IPS-20b (cell line): ENCODE data around the gene ARL1.
"Not testable (repeated sequence)": the region's sequence is repeated elsewhere in the genome, so short reads cannot be mapped to it uniquely, and the experiment has no call there.

Experiments
- H3K27ac ChIP-seq: one replicate; pipeline ENCODE4 v1.5.1; 2013; ENCODE audit warnings: low read length
- H3K27me3 ChIP-seq: 2 replicates; pipeline ENCODE4 v1.6.1; 2013; ENCODE audit warnings: mild to moderate bottlenecking, low read length, inconsistent platforms; ENCODE audit not compliant: insufficient read depth
- H3K36me3 ChIP-seq: 2 replicates; pipeline ENCODE4 v1.6.1; 2013; ENCODE audit warnings: low read depth, mild to moderate bottlenecking, inconsistent platforms, low read length, moderate library complexity; ENCODE audit not compliant: insufficient read depth
- H3K4me1 ChIP-seq: 2 replicates; pipeline ENCODE4 v1.6.1; 2013; ENCODE audit warnings: mild to moderate bottlenecking, control low read depth, inconsistent platforms, low read length, moderate library complexity; ENCODE audit not compliant: insufficient read depth
- H3K4me3 ChIP-seq: 2 replicates; pipeline ENCODE4 v1.5.1; 2013; ENCODE audit warnings: mild to moderate bottlenecking, low read length, inconsistent platforms
- H3K9ac ChIP-seq: 2 replicates; pipeline ENCODE4 v1.6.1; 2013; ENCODE audit warnings: low read depth, mild to moderate bottlenecking, inconsistent platforms, low read length, moderate library complexity
- H3K9me3 ChIP-seq: 2 replicates; pipeline ENCODE4 v1.6.1; 2013; ENCODE audit warnings: mild to moderate bottlenecking, low read depth, low read length, inconsistent platforms; ENCODE audit not compliant: insufficient read depth

ARL1 gene

GRCh38 chr12:101407436-101408345, at the start of gene ARL1:
Gene ARL1 (minus strand): TSS chr12:101407772. CDS start chr12:101407645, 127 bp downstream.
- H3K9me3 ChIP-seq = no peaks in the 10 kb centered on the region
- H3K9ac ChIP-seq = peak within 1 kb of the TSS; percentile 93
- peaks cover 7% of the 10 kb centered on the region; the same call in 1 of the 2 replicates for H3K4me1 ChIP-seq
- peak within 1 kb of the TSS; percentile 82 for H3K4me3 ChIP-seq
- no peaks in the 10 kb centered on the region for H3K27me3 ChIP-seq
- peak within 1 kb of the TSS; percentile 75 for H3K27ac ChIP-seq
- H3K36me3 ChIP-seq = peaks cover 7% of the 10 kb centered on the region; the same call in 1 of the 2 replicates

GRCh38 chr12:101455685-101456084, 48.1 kb upstream of the ARL1 start:
- no peaks in the 10 kb centered on the region for H3K36me3 ChIP-seq
- peaks cover 6% of the 10 kb centered on the region; the same call in 1 of the 2 replicates for H3K9me3 ChIP-seq
- H3K4me1 ChIP-seq = no peaks in the 10 kb centered on the region
- H3K27me3 ChIP-seq = no peaks in the 10 kb centered on the region
- H3K9ac ChIP-seq = no peak overlapping the region
- no peak overlapping the region for H3K4me3 ChIP-seq
- H3K27ac ChIP-seq = no peak overlapping the region

DNA sequence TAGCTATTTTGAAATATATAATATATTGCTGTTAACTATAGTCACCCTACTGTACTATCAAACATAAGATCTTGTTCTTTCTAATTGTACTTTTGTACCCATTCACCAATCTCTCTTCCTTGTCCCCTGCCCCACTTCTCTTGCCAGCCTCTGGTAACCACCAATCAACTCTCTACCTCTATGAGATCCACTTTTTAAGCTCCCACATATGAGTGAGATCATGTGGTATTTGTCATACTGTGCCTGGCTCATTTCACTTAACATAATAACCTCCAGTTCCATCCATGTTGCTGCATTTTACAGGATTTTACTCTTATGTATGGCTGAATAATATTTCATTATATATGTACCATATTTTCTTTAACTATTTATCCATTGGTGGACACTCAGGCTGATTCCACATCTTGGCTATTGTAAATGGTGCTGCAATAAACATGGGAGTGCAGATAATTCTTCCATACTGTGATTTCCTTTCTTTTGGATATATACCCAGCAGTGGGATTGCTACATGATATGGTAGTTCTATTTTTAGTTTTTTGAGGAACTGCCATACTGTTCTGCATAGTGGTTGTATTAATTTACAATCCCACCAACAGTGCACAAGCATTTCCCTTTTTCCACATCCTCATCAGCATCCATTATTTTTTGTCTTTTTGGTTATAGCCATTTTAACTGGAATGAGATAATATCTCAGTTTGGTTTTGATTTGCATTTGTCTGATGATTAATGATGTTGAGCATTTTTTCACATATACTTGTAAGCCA, 34.1 kb upstream of the ARL1 start:
- Histone ChIP-seq H3K27me3 (no peaks in the 10 kb centered on the region), H3K9me3 (no peaks in the 10 kb centered on the region), H3K4me1 (no peaks in the 10 kb centered on the region), H3K27ac (no peak overlapping the region), H3K4me3 (no peak overlapping the region), H3K9ac (no peak overlapping the region), H3K36me3 (no peaks in the 10 kb centered on the region)

- no peaks in the 10 kb centered on the region for H3K9me3 ChIP-seq
- no peak overlapping the region for H3K4me3 ChIP-seq
- no peaks in the 10 kb centered on the region for H3K4me1 ChIP-seq
- H3K27me3 ChIP-seq = no peaks in the 10 kb centered on the region
- H3K27ac ChIP-seq = no peak overlapping the region
- H3K9ac ChIP-seq = no peak overlapping the region
- H3K36me3 ChIP-seq = no peaks in the 10 kb centered on the region
Measured at GRCh38 chr12:101439236-101439635, 31.7 kb upstream of the ARL1 start.

DNA sequence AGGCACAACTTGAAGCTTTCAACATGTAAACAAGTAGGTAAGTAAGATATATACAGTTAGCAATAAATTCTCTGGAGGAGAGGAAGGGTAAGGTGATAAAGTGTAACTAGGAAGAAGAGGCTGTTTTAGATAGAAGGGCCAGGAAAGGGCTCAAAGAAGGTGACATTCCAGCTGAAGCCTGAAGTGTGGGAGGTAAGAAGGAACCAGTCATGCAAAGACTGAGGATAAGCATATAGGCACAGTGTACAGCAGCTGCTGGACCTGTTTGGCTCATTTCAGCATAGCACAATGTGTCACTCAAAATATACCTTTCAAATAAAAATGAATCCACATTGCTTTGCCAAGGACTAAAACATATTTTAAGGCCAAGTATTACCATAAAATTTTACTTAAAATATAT, 28.6 kb upstream of the ARL1 start:
- H3K27me3 ChIP-seq = no peaks in the 10 kb centered on the region
- no peaks in the 10 kb centered on the region for H3K4me1 ChIP-seq
- no peak overlapping the region for H3K9ac ChIP-seq
- H3K36me3 ChIP-seq = no peaks in the 10 kb centered on the region
- no peaks in the 10 kb centered on the region for H3K9me3 ChIP-seq
- H3K27ac ChIP-seq = no peak overlapping the region
- H3K4me3 ChIP-seq = no peak overlapping the region

DNA sequence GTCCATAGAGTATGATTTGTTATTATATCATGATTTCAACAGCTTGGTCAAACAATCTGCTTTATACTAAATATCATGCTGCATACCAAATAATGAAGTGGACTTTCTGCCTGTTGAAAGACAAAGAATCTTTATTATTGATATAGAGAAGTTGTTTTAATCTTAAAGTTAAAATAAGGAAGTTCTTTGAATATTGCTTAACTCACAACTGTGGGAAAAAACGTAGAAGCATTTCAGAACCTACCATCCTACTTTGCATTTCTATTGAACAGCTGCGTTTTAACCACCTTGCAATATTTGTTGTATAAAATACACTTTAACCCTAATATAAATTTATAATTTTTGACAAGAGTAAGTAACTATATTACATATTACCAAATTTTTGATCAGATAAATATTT, 22.9 kb upstream of the ARL1 start:
- H3K9me3 ChIP-seq = no peaks in the 10 kb centered on the region
- H3K4me3 ChIP-seq = no peak overlapping the region
- H3K27me3 ChIP-seq = no peaks in the 10 kb centered on the region
- no peaks in the 10 kb centered on the region for H3K36me3 ChIP-seq
- no peak overlapping the region for H3K27ac ChIP-seq
- no peaks in the 10 kb centered on the region for H3K4me1 ChIP-seq
- no peak overlapping the region for H3K9ac ChIP-seq

- Histone ChIP-seq H3K27me3 (no peaks in the 10 kb centered on the region), H3K4me1 (no peaks in the 10 kb centered on the region), H3K36me3 (no peaks in the 10 kb centered on the region), H3K4me3 (no peak overlapping the region), H3K9ac (no peak overlapping the region), H3K27ac (no peak overlapping the region), H3K9me3 (no peaks in the 10 kb centered on the region)
Measured at GRCh38 chr12:101424620-101425019, 17.0 kb upstream of the ARL1 start.

- H3K27ac ChIP-seq, H3K4me3 ChIP-seq, H3K9ac ChIP-seq, H3K27me3 ChIP-seq, H3K4me1 ChIP-seq, H3K36me3 ChIP-seq, H3K9me3 ChIP-seq: not testable (repeated sequence)
Measured at GRCh38 chr12:101422066-101422465, 14.5 kb upstream of the ARL1 start.

DNA sequence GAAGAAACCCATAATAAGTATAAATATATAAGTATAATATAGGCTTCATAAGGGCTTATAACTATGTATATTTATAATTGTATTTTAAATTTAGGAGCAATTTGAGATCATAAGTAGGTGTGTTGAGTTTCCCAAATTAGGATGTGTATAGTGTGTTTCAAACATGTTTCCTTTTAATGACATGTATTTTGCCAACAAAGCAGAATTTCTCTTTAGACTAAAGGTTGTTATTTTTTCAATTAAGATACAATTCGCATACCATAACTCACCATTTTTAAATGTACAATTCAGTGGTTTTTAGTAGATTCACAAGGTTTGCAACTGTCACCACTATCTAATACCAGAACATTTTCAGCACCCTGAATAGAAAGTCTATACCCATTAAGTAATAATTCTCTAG, 7.7 kb upstream of the ARL1 start:
- H3K27ac ChIP-seq = no peak overlapping the region
- no peaks in the 10 kb centered on the region for H3K4me1 ChIP-seq
- no peak overlapping the region for H3K4me3 ChIP-seq
- H3K27me3 ChIP-seq = no peaks in the 10 kb centered on the region
- no peak overlapping the region for H3K9ac ChIP-seq
- no peaks in the 10 kb centered on the region for H3K36me3 ChIP-seq
- H3K9me3 ChIP-seq = no peaks in the 10 kb centered on the region

DNA sequence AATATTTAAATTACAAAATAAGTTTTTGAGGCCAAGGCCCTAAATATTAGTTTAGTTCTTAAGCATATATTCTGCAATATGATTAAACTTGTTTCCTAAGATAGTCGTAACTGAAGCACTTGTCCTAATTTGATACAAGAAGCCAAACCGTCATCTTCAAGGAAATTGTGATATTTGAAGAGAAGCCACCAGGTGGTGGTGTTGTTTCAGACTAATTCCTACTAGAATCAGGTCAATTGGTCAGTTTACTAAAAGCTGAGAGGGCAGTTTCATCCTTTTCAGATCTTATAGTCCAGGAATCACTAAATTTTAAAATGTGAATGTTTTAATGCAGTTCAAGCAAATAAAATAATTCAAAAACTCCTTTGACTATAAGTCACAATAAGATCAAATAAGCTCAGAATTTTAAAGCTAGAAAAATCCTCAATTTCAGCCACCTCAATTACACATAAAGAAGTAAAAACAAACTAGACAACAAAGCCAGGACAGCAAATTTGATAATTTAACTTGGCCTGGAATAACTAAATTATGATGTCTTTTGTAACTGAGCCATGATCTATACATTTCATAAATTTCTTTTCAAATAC, 7.1 kb upstream of the ARL1 start:
- Histone ChIP-seq H3K9ac (no peak overlapping the region), H3K27ac (no peak overlapping the region), H3K36me3 (no peaks in the 10 kb centered on the region), H3K27me3 (no peaks in the 10 kb centered on the region), H3K9me3 (no peaks in the 10 kb centered on the region), H3K4me3 (no peak overlapping the region), H3K4me1 (no peaks in the 10 kb centered on the region)

DNA sequence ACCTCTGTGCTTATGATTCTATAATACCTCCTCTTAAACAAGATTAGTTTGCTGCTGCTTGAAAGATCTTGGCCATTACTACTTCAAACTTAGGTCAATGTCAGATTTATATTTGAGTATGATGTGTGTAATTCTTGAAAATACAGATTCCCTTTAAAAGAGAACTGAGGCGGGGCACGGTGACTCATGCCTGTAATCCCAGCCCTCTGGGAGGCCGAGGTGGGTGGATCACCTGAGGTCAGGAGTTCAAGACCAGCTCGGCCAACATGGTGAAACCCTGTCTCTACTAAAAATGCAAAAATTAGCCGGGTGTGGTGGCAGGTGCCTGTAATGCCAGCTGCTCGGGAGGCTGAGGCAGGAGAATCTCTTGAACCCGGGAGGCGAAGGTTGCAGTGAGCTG, 2.6 kb upstream of the ARL1 start:
- not testable (repeated sequence) for H3K4me3 ChIP-seq, H3K27ac ChIP-seq, H3K36me3 ChIP-seq, H3K4me1 ChIP-seq, H3K9ac ChIP-seq, H3K27me3 ChIP-seq, H3K9me3 ChIP-seq
